HEK293T (cell line): ENCODE measurements around the gene GMPPA.

Experiments used
- ELF4 ChIP-seq: fragments of 450-650 bp; IDR thresholded peaks from 2 replicates; pipeline ENCODE4 v1.6.1; 2017; ENCODE audit warnings: antibody characterized with exemption
- FOXA1 ChIP-seq: fragments of 450-650 bp; IDR thresholded peaks from 2 replicates; pipeline ENCODE4 v1.6.1; 2016; ENCODE audit warnings: mild to moderate bottlenecking
- NFRKB ChIP-seq: fragments of 450-650 bp; IDR thresholded peaks from 2 replicates; pipeline ENCODE4 v1.6.1; 2016; ENCODE audit warnings: mild to moderate bottlenecking, moderate library complexity
- PKNOX1 ChIP-seq: fragments of 450-650 bp; IDR thresholded peaks from 2 replicates; pipeline ENCODE4 v1.6.1; 2016

- no peak for TF ChIP-seq ELF4
- no peak for TF ChIP-seq PKNOX1
- no peak for TF ChIP-seq FOXA1
- no peak for TF ChIP-seq NFRKB
Measured at GRCh38 chr2:219477179-219477578, 21.5 kb upstream of the GMPPA start.
